Suprapubic skin (tissue), 2 donors: ENCODE measurements around the gene MLLT10.

Source experiments
- EP300 ChIP-seq: sonication (generic); formaldehyde crosslinking; IDR thresholded peaks from one replicate; pipeline ENCODE4 v1.6.1; 2017; ENCODE audit warnings: antibody characterized with exemption
- POLR2A ChIP-seq, 2 donors: fragments of 450-650 bp; IDR thresholded peaks; one replicate each; pipeline ENCODE4 v1.6.1; 2017; ENCODE audit warnings: antibody characterized with exemption in 2 of 2, mild to moderate bottlenecking in 2 of 2, moderate library complexity in 2 of 2

GRCh38 chr10:21689881-21690280 is 155.8 kb downstream of the MLLT10 start:
- TF ChIP-seq POLR2A (IDR thresholded peaks at IDR 0.05) (no peak), EP300 (no peak)
